MM.1S (cell line): ENCODE measurements around the gene BBC3.

ENCODE experiments used
- DNase-seq: peaks from one replicate; pipeline ENCODE4 v3.0.0-alpha.2; 2015
- H2AFZ ChIP-seq: fragments of 300-600 bp; sonication (generic); 2 replicates; pipeline ENCODE4 v1.6.0; 2016; ENCODE audit warnings: antibody characterized with exemption, low read length
- H3F3A ChIP-seq: fragments of 300-600 bp; sonication (generic); 2 replicates; pipeline ENCODE4 v1.6.1; 2016; ENCODE audit warnings: mild to moderate bottlenecking, antibody characterized with exemption, low read length, moderate library complexity, mixed read lengths; ENCODE audit not compliant: insufficient read depth
- H3K27ac ChIP-seq: fragments of 300-600 bp; sonication (generic); 2 replicates; pipeline ENCODE4 v1.5.1; 2016; ENCODE audit warnings: mild to moderate bottlenecking, low read length
- H3K27me3 ChIP-seq: fragments of 300-600 bp; sonication (generic); replicated peaks from 2 replicates; pipeline ENCODE4 v1.6.0; 2016; ENCODE audit warnings: low read length; ENCODE audit not compliant: insufficient read depth
- H3K36me3 ChIP-seq: fragments of 300-600 bp; sonication (generic); replicated peaks from 2 replicates; pipeline ENCODE4 v1.6.1; 2016; ENCODE audit warnings: mild to moderate bottlenecking, low read length, mixed read lengths; ENCODE audit not compliant: insufficient read depth
- H3K4me1 ChIP-seq: fragments of 300-600 bp; sonication (generic); 2 replicates; pipeline ENCODE4 v1.6.1; 2016; ENCODE audit warnings: low read length, mixed read lengths
- H3K4me2 ChIP-seq: fragments of 300-600 bp; sonication (generic); 2 replicates; pipeline ENCODE4 v1.6.0; 2016; ENCODE audit warnings: low read depth, low read length
- H3K4me3 ChIP-seq: fragments of 300-600 bp; sonication (generic); 2 replicates; pipeline ENCODE4 v1.5.1; 2016; ENCODE audit warnings: low read length, mixed read lengths
- H3K79me2 ChIP-seq: fragments of 300-600 bp; sonication (generic); 2 replicates; pipeline ENCODE4 v1.6.1; 2016; ENCODE audit warnings: mixed run types, low read length, mixed read lengths
- H3K9ac ChIP-seq: fragments of 300-600 bp; sonication (generic); 2 replicates; pipeline ENCODE4 v1.6.1; 2016; ENCODE audit warnings: low read length, mixed read lengths
- H3K9me2 ChIP-seq: fragments of 300-600 bp; sonication (generic); replicated peaks from 2 replicates; pipeline ENCODE4 v1.6.1; 2016; ENCODE audit warnings: mild to moderate bottlenecking, low read length, mixed read lengths; ENCODE audit not compliant: insufficient read depth
- H3K9me3 ChIP-seq: fragments of 300-600 bp; sonication (generic); replicated peaks from 2 replicates; pipeline ENCODE4 v1.6.1; 2016; ENCODE audit warnings: mild to moderate bottlenecking, low read length, mixed read lengths; ENCODE audit not compliant: insufficient read depth
- H4K20me1 ChIP-seq: fragments of 300-600 bp; sonication (generic); 2 replicates; pipeline ENCODE4 v1.6.1; 2016; ENCODE audit warnings: mild to moderate bottlenecking, low read length, moderate library complexity, mixed read lengths; ENCODE audit not compliant: insufficient read depth
- CTCF ChIP-seq: fragments of 300-600 bp; sonication (generic); IDR thresholded peaks from 2 replicates; pipeline ENCODE4 v1.5.1; 2016; ENCODE audit warnings: antibody characterized with exemption, low read length, mixed read lengths
- EZH2 ChIP-seq: fragments of 300-600 bp; sonication (generic); optimal IDR thresholded peaks from 2 replicates; pipeline ENCODE3; 2017; ENCODE audit warnings: low read depth, mild to moderate bottlenecking, antibody characterized with exemption, low read length, mixed read lengths
- EZH2phosphoT487 ChIP-seq: fragments of 300-600 bp; sonication (generic); IDR thresholded peaks from 2 replicates; pipeline ENCODE4 v1.6.1; 2018; ENCODE audit warnings: antibody characterized with exemption, low read length

The BBC3 gene

GRCh38 chr19:47258895-47259555 lies 28.0 kb upstream of the BBC3 start:
- Histone ChIP-seq H2AFZ (no peak overlapping the region), H3K9ac (no peak overlapping the region), H3K27ac (no peak overlapping the region), H3K4me3 (no peak overlapping the region), H3K9me3 (no peaks in the 10 kb centered on the region), H3K9me2 (no peaks in the 10 kb centered on the region), H3K79me2 (peaks cover 35% of the 10 kb centered on the region), H3F3A (peaks cover 16% of the 10 kb centered on the region), H3K4me1 (peaks cover 23% of the 10 kb centered on the region), H3K27me3 (no peaks in the 10 kb centered on the region), H3K4me2 (no peak overlapping the region), H4K20me1 (no peaks in the 10 kb centered on the region), H3K36me3 (no peaks in the 10 kb centered on the region)
- no peak for DNase-seq
- TF ChIP-seq EZH2phosphoT487 (no peak), CTCF (no peak), EZH2 (no peak)

- Histone ChIP-seq H3F3A (peaks cover 21% of the 10 kb centered on the region), H3K9ac (peak overlapping the region; percentile 86; the same call in 1 of the 2 replicates), H3K4me1 (peaks cover 23% of the 10 kb centered on the region), H3K79me2 (peaks cover 35% of the 10 kb centered on the region), H3K9me2 (no peaks in the 10 kb centered on the region), H3K27ac (no peak overlapping the region), H2AFZ (no peak overlapping the region), H3K36me3 (no peaks in the 10 kb centered on the region), H3K4me2 (peak overlapping the region; percentile 96), H3K27me3 (no peaks in the 10 kb centered on the region), H3K9me3 (no peaks in the 10 kb centered on the region), H3K4me3 (peak overlapping the region; percentile 76; the same call in 1 of the 2 replicates), H4K20me1 (no peaks in the 10 kb centered on the region)
- DNase-seq, result no peak
- no peak for TF ChIP-seq EZH2phosphoT487
- TF ChIP-seq CTCF, result no peak
- no peak for TF ChIP-seq EZH2
These were observed 27.4 kb upstream of the BBC3 start for GRCh38 chr19:47258434-47258833.

GRCh38 chr19:47257411-47258169 lies 26.6 kb upstream of the BBC3 start:
- Histone ChIP-seq H3K36me3 (no peaks in the 10 kb centered on the region), H3K9me3 (no peaks in the 10 kb centered on the region), H2AFZ (no peak overlapping the region), H3F3A (peaks cover 15% of the 10 kb centered on the region), H3K9ac (peak overlapping the region; percentile 86), H3K4me1 (peaks cover 16% of the 10 kb centered on the region), H3K27me3 (no peaks in the 10 kb centered on the region), H3K79me2 (peaks cover 29% of the 10 kb centered on the region), H3K4me3 (peak overlapping the region; percentile 76), H3K4me2 (peak overlapping the region; percentile 96), H3K27ac (peak overlapping the region; percentile 65), H4K20me1 (no peaks in the 10 kb centered on the region), H3K9me2 (no peaks in the 10 kb centered on the region)
- TF ChIP-seq EZH2phosphoT487, result no peak
- no peak for TF ChIP-seq EZH2
- TF ChIP-seq CTCF, result no peak
- DNase-seq, result no peak
